ENCODE data around the gene RGL1.
"Not testable (repeated sequence)": the region's sequence is repeated elsewhere in the genome, so short reads cannot be mapped to it uniquely, and the experiment has no call there.

RGL1 gene

DNA sequence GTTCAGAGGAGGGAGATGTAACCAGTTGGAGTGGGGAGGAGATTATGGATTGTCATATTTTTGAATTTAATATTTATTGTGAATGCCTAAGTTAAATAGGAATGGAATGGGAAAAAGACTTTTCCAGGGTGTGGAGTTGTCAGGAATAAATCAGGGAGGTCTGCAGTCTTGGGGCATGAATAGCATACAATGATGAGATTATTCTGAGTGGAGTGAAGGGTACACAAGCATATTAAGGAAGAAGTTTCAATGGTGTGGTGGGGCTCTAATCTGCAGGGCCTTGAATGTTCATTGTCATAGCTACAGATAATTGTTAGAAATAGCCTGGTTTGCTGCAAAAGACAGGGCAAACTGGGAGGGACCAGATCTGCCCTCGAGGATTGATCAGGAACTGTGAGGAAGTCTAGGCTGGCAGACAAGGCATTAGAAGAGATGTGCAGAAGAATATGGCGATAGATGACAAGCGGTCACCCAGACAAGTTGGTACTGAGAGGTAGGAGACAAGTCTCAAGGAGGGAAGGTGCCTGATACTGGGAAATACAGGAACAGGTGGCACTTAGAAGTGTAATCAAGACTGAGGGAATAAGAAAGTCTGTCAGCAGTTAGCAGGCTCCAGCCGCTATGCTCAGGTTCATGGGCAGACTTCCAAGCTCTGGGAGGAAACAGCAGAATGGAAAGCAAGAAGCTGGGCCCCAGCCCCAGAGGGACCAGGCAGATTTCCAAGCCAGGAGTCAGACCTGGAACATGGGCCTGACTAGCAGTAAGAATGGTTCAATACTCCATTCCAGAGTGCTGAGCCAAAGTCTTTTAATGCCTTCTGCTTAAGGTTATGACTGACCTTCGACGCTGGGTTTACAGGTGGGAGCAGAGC lies 20.9 kb upstream of the RGL1 start:
- H3K4me3 ChIP-seq (ENCODE audit: low read depth, low read length): no peak overlapping the region

GRCh38 chr1:183785921-183786320 lies 19.0 kb upstream of the RGL1 start:
- H3K4me3 ChIP-seq (ENCODE audit: low read depth, low read length): not testable (repeated sequence)

DNA sequence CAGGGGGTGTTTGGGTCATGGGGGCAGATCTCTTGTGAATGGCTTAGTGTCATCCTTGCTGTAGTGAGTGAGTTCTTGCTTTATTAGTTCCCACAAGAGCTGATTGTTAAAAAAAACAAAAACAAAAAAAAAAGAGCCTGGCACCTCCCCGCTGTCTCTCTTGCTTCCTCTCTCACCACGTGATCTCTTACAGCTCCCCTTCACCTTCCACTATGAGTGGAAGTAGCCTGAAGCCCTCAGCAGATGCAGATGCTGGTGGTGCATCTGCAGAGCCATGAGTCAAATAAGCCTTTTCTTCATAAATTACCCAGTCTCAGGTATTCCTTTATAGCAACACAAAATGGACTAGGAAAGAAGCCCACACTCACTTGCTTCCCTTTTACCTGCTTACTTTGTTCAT lies 17.2 kb upstream of the RGL1 start:
- no peak overlapping the region for H3K4me3 ChIP-seq (ENCODE audit: low read depth, low read length)

DNA sequence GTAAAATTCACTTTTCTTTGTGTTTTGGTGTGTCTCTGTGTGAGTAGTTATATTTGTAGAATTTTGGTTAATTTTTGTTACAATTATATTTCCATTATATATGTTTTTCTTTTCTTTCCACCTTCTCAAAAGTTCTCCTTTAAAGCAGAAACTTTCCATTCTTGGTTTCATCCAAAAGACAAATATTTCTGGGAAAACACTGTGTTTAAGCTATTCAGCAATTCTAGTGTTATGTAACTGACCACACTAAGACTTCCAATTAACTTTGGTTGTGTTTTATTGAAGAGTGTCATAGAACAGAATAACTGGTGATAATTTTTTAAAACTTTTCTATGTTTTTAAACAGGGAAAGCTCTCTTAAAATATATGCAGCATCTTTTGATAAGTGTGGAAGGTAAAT lies 13.6 kb upstream of the RGL1 start:
- H3K4me3 ChIP-seq (ENCODE audit: low read depth, low read length): no peak overlapping the region

DNA sequence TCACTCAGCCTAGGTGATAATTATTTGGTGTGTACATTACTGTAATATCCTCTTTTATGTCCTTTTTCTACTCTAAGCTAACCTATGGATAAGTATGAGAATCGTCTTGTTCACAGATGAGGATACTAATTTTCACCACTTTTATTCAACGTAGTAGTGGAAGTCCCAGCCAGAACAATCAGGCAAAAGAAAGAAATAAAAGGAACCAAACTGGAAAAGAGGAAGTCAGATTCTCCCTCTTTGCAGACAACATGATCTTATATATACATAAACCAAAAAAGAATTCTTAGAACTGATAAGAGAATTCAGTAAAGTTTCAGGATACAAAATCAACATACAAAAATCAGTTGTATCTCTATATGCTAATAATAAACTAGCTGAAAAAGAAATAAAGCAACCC lies 12.6 kb upstream of the RGL1 start:
- no peak overlapping the region for H3K4me3 ChIP-seq (ENCODE audit: low read depth, low read length)

DNA sequence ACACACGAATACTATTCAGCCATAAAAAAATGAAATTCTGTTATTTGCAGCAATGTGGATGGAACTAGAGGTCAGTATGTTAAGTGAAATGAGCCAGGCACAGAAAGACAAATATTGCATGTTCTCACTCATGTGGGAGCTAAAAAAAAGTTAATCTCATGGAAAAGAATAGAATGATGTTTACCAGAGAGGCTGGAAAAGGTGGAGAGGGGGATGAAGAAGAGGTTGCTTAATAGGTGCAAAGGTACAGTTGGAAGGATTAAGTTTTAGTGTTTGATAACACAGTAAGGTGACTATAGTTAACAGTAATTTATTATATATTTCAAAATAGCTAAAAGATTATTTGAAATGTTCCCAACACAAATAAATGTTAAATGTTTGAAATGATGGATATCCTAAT lies 10.8 kb upstream of the RGL1 start:
- H3K4me3 ChIP-seq (ENCODE audit: low read depth, low read length): no peak overlapping the region

- H3K4me3 ChIP-seq (ENCODE audit: low read depth, low read length): no peak overlapping the region
These were observed 4.5 kb upstream of the RGL1 start for GRCh38 chr1:183800449-183800848.

GRCh38 chr1:183801649-183802048 lies 3.3 kb upstream of the RGL1 start:
- no peak overlapping the region for H3K4me3 ChIP-seq (ENCODE audit: low read depth, low read length)

GRCh38 chr1:183804387-183804786 lies 533 bp upstream of the RGL1 start:
- H3K4me3 ChIP-seq (ENCODE audit: low read depth, low read length): peak overlapping the region; percentile 73

DNA sequence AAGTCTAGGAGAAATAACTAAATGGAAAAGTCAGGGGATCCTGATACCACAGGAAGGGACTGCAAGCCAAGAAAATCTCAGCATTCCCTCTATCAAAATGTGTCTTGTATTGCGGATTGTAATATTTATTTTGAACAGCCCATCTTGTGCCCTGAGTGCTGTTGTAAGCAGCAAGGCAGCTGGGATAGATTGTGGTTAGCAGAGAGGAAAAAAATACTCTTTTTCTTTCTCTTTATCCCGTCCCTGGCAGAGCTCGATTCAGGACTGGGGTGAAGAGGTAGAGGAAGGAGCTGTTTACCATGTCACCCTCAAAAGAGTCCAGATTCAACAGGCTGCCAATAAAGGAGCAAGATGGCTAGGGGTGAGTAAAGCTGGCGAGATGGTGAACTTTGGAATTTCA lies 1.2 kb downstream of the RGL1 start:
- no peak overlapping the region for H3K4me3 ChIP-seq (ENCODE audit: low read depth, low read length)

DNA sequence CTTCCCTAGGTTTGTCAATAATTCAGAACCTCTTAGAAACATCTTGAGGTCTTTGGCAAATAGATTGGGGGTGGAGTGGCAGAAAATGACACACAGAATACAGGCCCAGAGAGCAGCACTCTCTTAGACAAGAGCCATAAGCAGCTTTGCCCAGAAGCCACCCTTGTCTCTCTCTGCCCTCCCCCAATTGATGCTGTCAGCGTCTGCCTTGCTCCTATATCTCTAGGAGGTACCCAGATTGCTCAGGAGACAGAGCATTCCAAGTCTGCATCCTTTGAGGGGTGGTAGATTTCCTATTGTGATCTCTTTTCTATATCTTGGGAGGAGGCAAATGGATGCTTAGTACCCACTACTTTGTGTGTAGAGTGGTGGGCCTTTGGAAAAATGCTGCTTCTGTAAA lies 1.8 kb downstream of the RGL1 start:
- no peak overlapping the region for H3K4me3 ChIP-seq (ENCODE audit: low read depth, low read length)

DNA sequence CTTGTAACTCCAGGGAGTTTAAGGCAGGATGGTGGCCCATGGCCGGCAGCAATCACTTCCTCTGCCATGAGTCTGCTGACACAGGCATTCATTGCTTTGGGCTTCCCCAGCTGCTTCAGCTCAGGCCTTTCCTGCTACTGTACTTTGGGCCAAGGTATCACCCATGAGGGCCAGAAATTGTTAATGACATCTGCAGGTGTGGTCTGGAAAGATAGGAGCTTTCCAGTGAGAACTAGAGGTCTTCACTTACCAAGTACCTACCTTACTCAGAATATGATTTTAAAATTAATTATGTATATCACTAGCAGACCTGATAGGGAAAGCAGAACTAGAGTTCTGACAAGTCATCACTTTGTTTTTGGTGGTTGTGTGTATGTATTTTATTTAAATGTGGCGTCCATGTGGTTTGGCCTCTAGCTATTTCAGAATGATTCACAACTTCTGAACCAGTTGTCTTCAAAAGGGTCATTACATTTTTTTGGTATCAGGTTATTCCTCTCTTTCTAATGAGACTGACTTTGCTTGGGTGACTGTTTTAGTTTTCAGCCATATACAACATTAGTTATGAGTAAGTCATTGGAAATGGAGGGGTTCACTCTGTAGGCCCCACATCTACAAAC lies 2.7 kb downstream of the RGL1 start:
- H3K4me3 ChIP-seq (ENCODE audit: low read depth, low read length): no peak overlapping the region

DNA sequence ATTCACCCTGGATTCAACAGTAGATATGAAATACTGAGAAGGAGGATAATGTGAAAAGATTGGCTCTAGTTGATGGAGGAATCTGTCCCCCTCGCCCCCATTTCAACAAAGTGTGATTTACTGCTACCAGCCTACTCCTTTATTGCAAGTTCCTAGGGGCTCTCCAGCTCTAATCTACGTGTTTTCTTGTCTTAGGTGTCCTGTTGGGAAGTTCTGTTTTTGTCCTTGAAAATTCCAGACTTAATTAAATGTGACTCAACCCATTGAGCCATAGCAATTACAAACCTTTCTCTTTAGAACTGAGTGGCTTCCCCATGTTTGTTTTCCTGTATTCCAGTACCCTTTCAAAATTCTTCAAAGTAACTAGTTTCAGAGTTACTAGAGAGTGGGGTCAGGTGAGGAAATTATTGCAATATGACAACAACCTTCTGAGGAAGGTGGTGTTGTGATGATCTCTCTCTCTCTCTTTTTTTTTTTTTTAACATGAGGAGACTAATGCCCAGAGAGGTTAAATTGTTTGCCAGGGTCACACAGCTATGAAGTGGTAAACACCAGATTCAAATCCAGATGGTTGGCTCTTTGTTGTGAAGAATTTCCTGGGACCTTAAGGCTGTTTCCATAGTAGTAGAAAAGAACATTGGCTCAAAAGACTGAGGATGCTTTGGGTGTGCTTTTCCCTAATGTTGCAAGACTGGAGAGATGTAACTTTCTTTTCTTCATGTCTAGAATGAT lies 3.5 kb downstream of the RGL1 start:
- no peak overlapping the region for H3K4me3 ChIP-seq (ENCODE audit: low read depth, low read length)

GRCh38 chr1:183810121-183810520 lies 5.2 kb downstream of the RGL1 start:
- no peak overlapping the region for H3K4me3 ChIP-seq (ENCODE audit: low read depth, low read length)

DNA sequence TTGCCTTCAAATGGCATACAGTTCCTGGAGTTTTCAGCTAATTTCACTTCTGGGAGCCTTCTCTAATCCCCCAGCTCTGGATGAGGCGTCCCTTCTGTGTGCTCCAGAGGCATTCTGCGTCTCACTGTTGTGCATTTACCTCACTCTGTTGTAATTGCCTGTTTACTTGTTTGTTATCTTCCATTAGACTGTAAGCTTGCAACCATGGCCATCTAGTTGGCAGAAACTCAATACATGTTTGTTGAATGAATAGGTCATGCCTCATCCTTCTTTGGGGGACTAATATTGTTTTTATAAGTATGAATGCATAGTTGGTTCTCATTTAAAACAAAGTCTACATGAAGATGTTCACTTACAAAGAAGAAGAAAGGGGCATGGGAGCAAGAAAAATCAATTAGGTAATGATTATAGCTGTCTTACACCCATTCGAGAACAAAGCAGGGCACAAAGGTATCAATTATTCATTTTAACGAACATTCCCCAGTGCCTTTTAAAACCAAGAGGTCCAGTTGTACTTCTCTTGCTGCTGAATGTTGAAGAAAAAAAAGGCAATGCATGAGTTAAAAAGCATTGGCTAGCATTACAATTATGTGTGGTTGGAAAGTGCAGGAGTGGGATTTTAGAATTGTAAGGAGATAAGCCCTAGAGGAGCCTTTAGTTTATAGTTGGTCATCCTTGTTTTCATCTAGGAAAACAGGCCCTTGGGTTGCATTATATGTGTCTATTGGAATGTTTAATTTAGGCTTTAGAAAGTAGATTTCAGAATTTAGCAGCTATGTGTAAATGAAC lies 6.0 kb downstream of the RGL1 start:
- H3K4me3 ChIP-seq (ENCODE audit: low read depth, low read length): no peak overlapping the region

GRCh38 chr1:183812128-183812527 lies 7.2 kb downstream of the RGL1 start:
- H3K4me3 ChIP-seq (ENCODE audit: low read depth, low read length): no peak overlapping the region

GRCh38 chr1:183812686-183813569 lies 8.0 kb downstream of the RGL1 start:
- no peak overlapping the region for H3K4me3 ChIP-seq (ENCODE audit: low read depth, low read length)

DNA sequence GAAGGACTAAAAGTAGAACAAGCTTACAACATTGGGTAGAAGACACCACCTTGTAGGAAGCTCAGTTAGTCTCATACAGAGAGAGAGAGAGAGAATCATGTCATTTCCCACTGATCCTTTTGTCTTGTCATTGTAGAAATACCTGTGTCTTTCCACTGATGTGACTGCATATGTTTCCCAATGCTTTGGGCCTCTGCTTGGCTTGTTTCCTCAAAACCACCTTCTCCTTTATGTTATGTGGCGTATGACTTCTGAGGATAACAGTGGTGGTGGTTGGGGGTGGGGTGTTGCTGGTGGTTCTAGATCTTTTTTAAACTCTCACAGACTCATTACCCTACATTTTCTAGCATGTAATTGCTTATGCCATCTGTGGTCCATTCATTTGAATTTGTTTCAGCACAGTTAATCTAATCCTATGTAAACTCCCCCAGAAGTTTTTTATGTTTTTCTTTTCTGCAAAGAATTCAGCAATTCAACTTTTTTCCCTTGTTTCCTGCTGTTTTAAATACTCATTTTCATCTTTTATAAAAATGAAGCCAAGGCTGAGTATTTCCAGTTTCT lies 9.3 kb downstream of the RGL1 start:
- no peak overlapping the region for H3K4me3 ChIP-seq (ENCODE audit: low read depth, low read length)

GRCh38 chr1:183816110-183816509 lies 11.2 kb downstream of the RGL1 start:
- H3K4me3 ChIP-seq (ENCODE audit: low read depth, low read length): no peak overlapping the region

Measured in iPS-11a (cell line).